Stimulated activated CD4-positive, alpha-beta T cell treated with anti-CD3 and anti-CD28 coated beads, Interleukin-12 subunit alpha, Interleukin-12 subunit beta, amount 100 ng/mL, for 4 hours (primary cell): ENCODE data around the gene DCTPP1.
"Not testable (repeated sequence)": the region's sequence is repeated elsewhere in the genome, so short reads cannot be mapped to it uniquely, and the experiment has no call there.

ENCODE experiments used
- DNase-seq: peaks from one replicate; pipeline ENCODE4 v3.0.0-alpha.2; 2020

DCTPP1 gene

DNA sequence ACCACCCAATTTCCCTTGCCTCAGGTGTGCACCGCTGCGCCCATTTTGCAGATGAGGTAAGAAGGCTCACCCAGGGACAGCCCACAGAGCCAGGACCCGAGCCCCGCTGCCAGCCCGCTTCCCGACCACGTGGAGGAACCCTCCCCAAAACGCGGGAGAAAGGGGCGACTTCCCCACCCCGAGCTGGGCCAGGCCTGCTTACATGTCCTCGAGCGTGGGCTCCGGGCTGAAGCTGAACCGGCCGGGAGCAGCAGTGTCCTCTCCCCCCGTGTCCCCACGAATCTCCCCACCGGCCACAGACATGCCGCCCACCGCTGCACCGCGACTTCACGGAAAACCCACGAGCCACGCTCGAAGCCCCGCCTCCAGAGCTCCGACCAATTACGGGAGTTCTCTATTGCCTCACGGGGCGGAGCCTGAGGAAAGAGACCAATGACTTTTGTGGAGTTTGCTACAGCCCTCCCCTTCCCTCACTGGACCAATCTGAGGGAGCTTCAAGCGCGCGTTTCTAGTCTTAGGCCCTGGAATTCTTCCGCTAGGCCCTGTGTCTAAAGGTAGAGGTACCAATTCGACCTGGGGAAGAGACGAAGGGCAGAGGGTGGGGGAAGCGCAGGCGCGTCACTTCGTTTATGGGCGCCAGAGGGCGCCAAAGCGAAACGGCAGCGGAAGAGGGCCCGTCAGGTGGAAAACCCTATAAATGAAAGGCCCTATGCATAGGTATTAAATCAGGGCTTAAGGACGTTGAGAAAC lies at the start of gene DCTPP1:
DCTPP1 (minus strand) TSS at position 353 of the 750 bp plus-strand sequence; CDS start at position 303, 50 bp downstream.
- peak; percentile 93 for DNase-seq

- DNase-seq, result no peak
Observed at GRCh38 chr16:30478766-30479478, 49.1 kb upstream of the DCTPP1 start.

DNA sequence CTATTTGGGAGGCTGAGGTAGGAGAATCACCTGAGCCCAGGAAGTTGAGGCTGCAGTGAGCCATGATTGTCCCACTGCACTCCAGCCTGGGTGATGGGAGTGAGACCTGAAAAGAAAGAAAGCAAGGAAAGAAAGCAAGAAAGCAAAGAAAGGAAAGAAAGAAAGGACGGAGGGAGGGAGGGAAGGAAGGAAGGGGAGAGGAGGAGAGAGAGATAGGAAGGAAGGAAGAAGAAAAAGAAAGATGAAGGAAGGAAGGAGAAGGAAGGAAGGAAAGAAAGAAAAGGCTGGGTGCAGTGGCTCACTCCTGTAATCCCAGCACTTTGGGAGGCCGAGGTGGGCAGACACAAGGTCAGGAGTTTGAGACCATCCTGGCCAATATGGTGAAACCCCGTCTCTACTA lies 47.9 kb upstream of the DCTPP1 start:
- DNase-seq, result not testable (repeated sequence)

DNA sequence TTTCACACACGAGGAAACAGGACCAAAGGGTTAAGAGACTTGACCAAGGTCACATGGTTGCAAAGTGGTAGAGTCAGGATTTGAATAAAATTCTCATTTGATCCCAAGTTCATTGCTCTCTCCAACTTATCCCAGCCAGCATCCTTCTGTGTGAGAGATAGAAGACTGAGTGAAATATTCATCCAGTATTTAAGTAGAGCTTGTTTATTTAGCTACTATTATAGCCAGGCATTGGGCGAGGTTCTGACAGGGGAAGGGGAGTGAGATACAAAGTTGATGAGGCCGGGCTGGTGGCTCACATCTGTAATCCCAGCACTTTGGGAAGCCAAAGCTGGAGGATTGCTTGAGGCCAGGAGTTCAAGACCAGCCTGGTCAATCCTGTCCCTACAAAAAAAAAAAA lies 47.2 kb upstream of the DCTPP1 start:
- no peak for DNase-seq

DNA sequence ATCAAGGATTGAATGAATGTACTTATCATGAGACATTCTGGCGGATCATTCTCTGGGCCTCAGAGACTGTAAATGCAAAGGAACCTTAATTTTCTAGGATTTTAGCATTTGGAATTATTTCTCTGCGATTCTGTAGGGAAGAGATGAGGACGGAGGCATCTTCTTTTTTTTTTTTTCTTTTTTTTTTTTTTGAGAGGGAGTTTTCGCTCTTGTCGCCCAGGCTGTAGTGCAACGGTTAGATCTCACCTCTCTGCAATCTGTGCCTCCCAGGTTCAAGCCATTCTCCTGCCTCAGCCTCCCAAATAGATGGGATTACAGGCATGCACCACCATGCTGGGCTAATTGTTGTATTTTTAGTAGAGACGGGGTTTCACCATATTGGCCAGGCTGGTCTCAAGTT lies 44.9 kb upstream of the DCTPP1 start:
- no peak for DNase-seq

DNA sequence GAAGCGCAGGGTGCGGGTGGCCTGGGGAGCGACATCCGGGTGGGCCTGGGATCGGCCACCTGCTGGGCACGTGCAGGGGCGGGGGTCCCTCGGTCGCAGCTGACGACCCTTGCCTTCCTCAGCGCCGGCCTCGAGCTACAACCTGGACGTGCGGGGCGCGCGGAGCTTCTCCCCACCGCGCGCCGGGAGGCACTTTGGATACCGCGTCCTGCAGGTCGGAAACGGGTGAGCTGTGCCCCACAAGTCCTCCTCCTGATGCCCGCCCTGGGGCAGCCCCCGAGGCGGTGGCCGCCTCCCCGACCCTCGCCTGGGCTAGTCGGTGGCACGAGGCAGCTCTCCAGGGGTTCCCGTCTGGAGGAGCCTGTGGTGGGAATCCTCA lies 44.2 kb upstream of the DCTPP1 start:
- DNase-seq, result no peak

DNA sequence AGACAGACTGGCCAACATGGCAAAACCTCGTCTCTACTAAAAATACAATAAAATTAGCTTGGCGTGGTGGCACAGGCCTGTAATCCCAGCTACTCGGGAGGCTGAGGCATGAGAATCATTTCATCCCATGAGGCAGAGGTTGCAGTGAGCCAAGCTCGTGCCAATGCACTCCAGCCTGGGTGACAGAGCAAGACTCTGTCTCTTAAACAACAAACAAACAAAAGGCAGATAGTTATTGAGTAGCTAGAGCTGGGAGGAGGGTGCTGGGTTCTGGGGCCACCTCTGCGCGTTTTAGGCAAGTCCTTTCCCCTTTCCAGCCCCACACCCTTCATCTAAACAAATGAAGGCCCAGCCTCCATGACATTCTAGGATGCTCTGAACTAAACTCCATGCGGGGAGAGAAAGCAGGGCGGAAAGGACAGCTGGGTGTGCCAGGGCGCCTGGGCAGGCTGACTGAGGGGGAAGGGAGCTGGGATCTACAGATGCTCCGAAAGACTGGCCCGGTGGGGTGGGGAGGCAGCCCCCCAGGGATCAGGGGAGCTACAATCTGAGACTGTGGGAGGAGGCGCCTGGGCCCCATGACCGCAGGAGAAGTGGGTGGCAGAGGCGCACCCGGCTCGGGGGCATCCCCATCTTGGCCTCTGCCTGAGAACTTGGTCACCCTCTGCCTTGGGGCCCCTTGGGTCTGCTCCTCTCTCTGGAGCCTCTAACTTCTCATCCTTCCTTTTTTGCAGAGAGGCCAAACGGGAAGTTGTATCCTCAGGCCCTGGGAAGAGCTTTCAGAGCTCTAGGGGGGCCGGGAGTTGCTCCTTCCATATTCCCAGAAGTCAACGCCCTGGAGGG lies 43.6 kb upstream of the DCTPP1 start:
- peak; percentile 65 for DNase-seq

- DNase-seq, result peak; percentile 70
Observed at GRCh38 chr16:30472328-30472942, 42.6 kb upstream of the DCTPP1 start, which contains the start of gene ITGAL. TSS of gene ITGAL (plus strand) at chr16:30472742. CDS start at chr16:30472838, 96 bp downstream.

DNA sequence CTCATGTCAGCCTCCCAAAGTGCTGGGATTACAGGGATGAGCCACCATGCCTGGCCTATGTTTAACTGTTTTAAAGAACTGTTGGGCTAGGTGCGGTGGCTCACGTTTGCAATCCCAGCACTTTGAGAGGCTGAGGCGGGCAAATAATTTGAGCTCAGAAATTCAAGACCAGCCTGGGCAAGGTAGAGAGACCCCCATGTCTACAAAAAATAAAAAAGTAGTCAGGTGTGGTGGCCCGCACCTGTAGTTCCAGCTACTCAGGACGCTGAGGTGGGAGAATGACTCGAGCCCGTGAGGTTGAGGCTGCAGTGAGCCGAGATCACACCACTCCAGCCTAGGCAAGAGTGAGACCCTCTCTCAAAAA lies 40.8 kb upstream of the DCTPP1 start:
- no peak for DNase-seq

- DNase-seq, result no peak
Observed at GRCh38 chr16:30470170-30470512, 40.3 kb upstream of the DCTPP1 start.

DNA sequence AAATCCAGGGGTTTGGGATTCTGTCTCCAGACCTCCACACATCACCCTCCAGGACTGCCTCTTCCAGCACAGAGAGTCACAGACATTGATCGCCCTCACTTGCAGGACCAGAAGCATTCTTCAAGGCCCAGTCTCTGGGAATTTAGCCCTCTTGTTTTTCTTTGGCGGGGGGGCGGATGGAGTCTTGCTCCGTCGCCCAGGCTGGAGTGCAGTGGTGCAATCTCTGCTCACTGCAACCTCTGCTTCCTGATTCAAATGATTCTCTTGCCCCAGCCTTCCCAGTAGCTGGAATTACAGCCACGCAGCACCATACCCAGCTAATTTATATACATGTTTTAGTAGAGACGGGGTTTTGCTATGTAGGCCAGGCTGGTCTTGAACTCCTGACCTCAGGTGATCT lies 34.2 kb upstream of the DCTPP1 start:
- no peak for DNase-seq

DNA sequence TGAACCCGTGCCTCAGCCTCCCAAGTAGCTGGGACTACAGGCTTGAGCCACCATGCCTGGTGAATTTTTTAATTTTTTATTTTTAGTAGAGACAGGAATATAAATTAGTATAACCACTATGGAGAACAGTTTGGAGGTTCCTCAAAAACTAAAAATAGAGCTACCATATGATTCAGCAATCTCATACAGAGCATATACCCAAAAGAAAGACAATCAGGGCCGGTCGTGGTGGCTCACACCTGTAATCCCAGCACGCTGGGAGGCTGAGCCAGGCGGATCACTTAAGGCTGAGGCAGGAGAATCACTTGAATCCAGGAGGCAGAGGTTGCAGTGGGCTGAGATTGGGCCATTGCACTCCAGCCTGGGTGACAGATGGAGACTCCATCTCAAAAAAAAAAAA lies 31.6 kb upstream of the DCTPP1 start:
- DNase-seq, result not testable (repeated sequence)

DNA sequence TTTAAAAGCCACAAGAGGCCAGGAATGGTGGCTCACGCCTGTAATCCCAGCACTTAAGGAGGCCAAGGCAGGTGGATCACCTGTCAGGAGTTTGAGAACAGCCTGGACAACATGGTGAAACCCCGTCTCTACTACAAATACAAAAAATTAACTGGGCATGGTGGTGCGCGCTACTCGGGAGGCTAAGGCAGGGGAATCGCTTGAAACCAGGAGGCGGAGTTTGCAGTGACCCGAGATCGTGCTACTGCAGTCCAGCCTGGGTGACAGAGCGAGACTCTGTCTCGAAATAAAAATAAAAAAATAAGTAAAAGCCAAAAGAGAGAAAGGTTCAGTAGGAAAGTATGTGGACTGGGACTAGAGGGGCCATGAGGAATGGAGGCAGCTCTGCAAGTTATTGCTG lies 29.6 kb upstream of the DCTPP1 start:
- no peak for DNase-seq

DNA sequence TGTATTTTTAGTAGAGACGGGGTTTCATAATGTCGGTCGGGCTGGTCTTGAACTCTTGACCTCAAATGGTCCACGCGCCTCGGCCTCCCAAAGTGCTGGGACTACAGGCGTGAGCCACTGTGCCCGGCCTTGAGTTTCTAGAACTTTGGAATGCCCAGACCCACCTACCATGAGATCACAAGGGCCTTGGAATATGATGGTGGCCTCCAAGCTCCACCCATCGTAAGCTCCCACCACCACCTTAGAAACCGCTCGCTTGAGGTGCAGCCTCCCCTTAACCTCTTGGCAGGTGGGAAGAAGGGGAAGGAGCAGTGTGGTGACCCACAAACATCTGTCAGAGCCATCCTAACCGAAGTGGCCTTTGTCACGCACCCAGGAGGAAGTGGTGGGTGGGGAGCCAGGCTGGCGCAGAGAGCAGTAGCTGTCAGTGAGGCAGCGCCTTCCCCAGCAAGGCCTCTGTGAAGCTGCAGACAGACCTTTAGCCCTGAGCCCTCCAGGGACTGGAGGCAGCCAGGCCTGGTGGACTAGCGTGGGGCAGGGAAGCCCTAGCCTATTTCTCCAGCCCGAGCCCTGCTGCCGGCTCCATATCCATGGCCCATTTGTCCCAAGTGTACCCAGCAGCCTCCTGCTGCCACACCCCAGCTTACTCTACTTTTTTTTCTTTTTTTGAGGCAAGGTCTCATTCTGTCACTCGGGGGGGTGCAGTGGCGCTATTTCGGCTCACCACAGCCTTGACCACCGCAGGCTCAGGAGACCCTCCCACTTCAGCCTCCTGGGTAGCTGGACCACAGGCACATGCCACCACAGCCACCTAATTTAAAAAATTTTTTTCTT lies 28.9 kb upstream of the DCTPP1 start:
- DNase-seq, result peak; percentile 74

- DNase-seq, result no peak
Observed at GRCh38 chr16:30457743-30458560, 28.1 kb upstream of the DCTPP1 start.

DNA sequence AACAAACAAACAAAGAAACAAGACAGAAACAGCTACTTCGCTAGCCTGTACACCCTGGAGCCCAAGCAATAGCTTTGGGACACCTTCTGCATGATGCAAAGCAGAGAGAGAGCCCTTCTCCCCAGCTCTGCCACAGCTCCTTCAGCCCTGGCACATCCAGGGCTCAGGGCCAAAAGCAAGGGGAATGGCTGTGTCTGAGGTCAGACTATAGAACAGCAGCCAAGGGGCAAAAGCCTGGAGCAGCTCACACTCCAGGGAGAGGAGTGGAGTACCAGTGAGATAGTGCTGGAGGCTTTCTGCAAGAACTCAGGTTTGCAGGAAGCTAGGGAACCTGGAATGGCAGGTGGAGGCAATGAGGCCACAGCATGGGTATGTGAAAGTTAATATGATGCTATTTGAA lies 27.4 kb upstream of the DCTPP1 start:
- no peak for DNase-seq

DNA sequence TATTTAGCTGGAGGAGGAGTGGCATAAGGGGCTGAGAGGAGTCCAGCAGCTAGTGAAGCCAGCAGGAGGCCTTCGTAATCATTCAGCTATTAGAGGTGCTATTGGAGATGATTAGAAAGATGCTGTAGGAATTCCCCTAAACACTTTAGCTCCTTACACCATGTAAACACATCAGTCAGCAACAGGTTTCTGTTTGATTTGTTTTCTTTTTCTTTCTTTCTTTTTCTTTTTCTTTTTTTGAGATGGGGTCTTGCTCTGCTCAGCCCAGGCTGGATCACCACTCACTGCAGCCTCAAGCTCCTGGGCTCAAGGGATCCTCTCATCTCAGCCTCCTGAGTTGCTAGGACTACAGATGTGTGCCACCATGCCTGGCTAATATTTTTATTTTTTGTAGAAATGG lies 26.5 kb upstream of the DCTPP1 start:
- DNase-seq, result no peak

DNA sequence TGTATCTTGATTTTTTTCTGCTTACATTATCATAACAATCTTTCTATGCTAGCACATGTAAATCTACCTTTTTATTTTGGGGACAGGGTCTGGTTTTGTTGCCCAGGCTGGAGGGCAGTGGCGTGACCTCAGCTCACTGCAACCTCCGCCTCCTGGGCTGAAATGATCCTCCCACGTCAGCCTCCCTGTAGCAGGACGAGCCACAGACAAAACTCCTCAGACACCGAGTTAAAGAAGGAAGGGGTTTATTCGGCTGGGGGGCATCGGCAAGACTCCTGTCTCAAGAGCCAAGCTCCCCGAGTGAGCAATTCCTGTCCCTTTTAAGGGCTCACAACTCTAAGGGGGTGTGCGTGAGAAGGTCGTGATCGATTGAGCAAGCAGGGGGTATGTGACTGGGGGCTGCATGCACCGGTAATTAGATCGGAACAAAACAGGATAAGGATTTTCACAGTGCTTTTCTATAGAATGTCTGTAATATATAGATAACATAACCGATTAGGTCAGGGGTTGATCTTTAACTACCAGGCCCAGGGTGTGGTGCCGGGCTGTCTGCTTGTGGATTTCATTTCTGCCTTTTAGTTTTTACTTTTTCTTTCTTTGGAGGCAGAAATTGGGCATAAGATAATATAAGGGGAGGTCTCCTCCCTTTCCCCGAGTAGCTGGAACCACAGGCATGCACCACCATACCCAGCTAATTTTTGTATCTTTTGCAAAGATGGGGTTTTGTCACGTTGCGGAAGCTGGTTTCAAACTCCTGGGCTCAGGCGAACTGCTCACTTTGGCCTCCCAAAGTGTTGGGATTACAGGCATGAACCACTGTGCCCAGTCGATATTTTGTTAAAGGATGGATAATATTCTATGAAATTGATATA lies 23.1 kb upstream of the DCTPP1 start:
- DNase-seq, result not testable (repeated sequence)

GRCh38 chr16:30449116-30449435 lies 19.2 kb upstream of the DCTPP1 start:
- DNase-seq, result no peak

DNA sequence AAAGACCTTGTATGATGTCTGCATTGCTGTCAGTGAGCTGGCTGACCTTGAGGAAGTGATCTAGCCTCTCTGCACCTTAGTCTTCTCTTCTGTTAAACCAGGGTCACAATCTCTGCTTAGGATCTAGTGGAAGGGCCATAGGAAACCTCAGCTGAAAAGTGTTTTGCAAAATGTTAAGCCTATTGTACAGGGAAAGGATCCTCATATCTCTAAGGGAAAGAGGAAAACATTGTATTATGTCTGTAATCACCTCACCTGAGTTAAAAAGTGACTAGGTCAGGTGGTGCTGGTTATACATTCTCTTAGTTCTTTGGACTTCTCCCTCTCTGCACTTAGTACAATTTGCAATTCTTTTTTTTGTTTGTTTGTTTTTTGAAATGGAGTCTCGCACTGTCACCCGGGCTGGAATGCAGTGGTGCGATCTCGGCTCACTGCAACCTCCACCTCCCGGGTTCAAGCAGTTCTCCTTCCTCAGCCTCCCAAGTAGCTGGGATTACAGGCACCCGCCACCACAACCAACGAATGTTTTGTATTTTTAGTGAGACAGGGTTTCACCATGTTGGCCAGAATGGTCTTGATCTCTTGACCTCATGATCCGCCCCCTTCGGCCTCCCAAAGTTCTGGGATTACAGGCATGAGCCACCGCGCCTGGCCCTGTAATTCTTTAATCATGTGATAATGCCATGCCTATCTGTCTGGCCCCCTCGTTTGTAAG lies 17.8 kb upstream of the DCTPP1 start:
- no peak for DNase-seq
